Naive thymus-derived CD8-positive, alpha-beta T cell (primary cell): ENCODE data around the gene SLC22A17. TPM values are rescaled to one million over a fixed set of nuclear protein-coding genes. Genes with fewer than 3 reads are reported as not detected.

ENCODE experiments used
- ATAC-seq, 2 donors: fragments of 150-1000 bp; cut with Tn5 transposase in 1 of 2; sonication (Bioruptor Pico), chemical (Tn5 transposase) in 1 of 2; 1 replicate in 1 of 2; 2 replicates in 1 of 2; pipeline ENCODE4 v1.10.0; 2021; ENCODE audit warnings: mild to moderate bottlenecking in 2 of 2, moderate library complexity in 2 of 2
- POLR2A ChIA-PET: fragments of 350-600 bp; sonication (Branson Sonifier 250); formaldehyde crosslinking; loops from one replicate; lab custom pipeline; 2021; ENCODE audit warnings: antibody characterized with exemption; lab: Charles Lee
- DNase-seq, 10 donors: peaks; one replicate each; pipeline versions ENCODE4 v3.0.0 to v3.0.0-alpha.2; 2020 to 2022
- H3K27ac Mint-ChIP-seq, 10 donors: one replicate each; pipeline ENCODE4 v1.8.0; 2020 to 2022; ENCODE audit warnings: mild to moderate bottlenecking in 10 of 10, mixed read lengths in 10 of 10, moderate library complexity in 4 of 10, inconsistent platforms in 1 of 10
- H3K27me3 Mint-ChIP-seq, 5 donors: one replicate each; pipeline ENCODE4 v1.8.0; 2021 to 2022; ENCODE audit warnings: mixed read lengths in 5 of 5
- H3K36me3 Mint-ChIP-seq, 3 donors: one replicate each; pipeline ENCODE4 v1.8.0; 2020 to 2022; ENCODE audit warnings: mixed read lengths in 3 of 3, mild to moderate bottlenecking in 2 of 3, inconsistent platforms in 1 of 3
- H3K4me1 Mint-ChIP-seq, 4 donors: one replicate each; pipeline ENCODE4 v1.8.0; 2021 to 2022; ENCODE audit warnings: mixed read lengths in 4 of 4
- H3K4me3 Mint-ChIP-seq, 10 donors: one replicate each; pipeline ENCODE4 v1.8.0; 2020 to 2022; ENCODE audit warnings: mild to moderate bottlenecking in 10 of 10, mixed read lengths in 10 of 10, moderate library complexity in 6 of 10, inconsistent platforms in 1 of 10
- H3K9me3 Mint-ChIP-seq, 9 donors: one replicate each; pipeline ENCODE4 v1.8.0; 2020 to 2022; ENCODE audit warnings: mixed read lengths in 9 of 9, mild to moderate bottlenecking in 3 of 9, inconsistent platforms in 1 of 9, moderate library complexity in 1 of 9
- polyA plus RNA-seq, 3 donors: library from polyadenylated mRNA; unstranded; fragments of 300-500 nt; fragmentation: Illumina TruSeq; gene quantifications; one replicate each; pipeline ENCODE4 v1.2.3, GENCODE V29; 2021
- total RNA-seq, 8 experiments: library from RNA in 2 of 8; stranded (reverse) in 2 of 8; gene quantifications; one replicate each; pipeline ENCODE4 v1.2.3 and lab custom pipeline; 2021 to 2026

Gene SLC22A17
- total and polyA plus RNA-seq, 5 experiments from 2014 or later: 3.9 to 22.6 (median 9.6) TPM

DNA sequence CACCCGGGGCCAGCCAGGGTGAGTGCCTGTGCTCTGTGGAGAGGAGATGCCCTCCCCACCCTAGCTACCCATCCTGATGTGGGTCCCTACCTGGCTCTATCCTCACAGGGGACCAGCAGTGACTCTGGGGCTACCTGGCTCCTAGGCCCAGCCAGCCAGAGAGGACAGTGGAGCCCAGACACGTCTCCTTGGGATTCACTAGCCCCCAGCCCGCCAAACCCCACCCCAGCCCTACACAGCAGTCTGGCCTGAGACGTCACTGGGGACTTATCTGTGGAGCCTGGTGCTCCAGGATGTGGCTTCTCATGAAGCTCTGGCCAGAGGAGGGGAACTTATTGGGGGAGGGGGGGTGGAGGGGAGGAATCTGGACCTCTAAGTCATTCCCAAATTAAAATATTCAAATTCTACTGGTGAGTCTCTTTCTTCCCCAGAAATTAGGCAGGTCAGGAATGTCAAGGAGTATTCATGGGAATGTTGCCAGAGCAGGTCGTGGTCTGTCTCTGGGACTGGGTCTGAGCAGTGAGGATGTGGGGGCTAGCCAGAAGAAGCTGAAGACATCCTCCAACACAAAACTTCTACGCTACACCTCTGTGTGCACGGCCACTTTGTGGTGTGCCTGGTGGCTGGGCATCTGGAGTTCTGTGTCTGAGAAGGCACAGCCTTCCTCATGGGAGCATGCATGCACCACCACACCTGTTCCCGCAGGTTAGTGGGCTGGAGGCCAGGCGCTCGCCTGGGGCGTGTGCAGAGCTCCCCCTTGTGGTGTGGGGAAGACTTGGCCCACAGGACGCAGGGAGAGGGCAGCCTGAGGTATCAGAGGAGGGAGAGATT lies 26.9 kb upstream of the SLC22A17 start:
- H3K27me3 Mint-ChIP-seq: peaks cover 0 to 36% (median 10%) of the 10 kb centered on the region in 5 donors
- DNase-seq (peak; percentile 47 to 84 (median 66)), ATAC-seq (peak; percentile 88 to 100)
- peaks cover 0 to 2% (median 0%) of the 10 kb centered on the region in 4 donors for H3K4me1 Mint-ChIP-seq
- POLR2A ChIA-PET: interaction anchor here (1.3 to 1.8 kb wide), 2 partner anchors 53 to 58 kb away, joined by 4 to 8 read pairs; partner anchors contain the start of gene PABPN1
- H3K9me3 Mint-ChIP-seq: no peaks in the 10 kb centered on the region
- no peak overlapping the region for H3K27ac Mint-ChIP-seq
- no peaks in the 10 kb centered on the region for H3K36me3 Mint-ChIP-seq
- no peak overlapping the region for H3K4me3 Mint-ChIP-seq

DNA sequence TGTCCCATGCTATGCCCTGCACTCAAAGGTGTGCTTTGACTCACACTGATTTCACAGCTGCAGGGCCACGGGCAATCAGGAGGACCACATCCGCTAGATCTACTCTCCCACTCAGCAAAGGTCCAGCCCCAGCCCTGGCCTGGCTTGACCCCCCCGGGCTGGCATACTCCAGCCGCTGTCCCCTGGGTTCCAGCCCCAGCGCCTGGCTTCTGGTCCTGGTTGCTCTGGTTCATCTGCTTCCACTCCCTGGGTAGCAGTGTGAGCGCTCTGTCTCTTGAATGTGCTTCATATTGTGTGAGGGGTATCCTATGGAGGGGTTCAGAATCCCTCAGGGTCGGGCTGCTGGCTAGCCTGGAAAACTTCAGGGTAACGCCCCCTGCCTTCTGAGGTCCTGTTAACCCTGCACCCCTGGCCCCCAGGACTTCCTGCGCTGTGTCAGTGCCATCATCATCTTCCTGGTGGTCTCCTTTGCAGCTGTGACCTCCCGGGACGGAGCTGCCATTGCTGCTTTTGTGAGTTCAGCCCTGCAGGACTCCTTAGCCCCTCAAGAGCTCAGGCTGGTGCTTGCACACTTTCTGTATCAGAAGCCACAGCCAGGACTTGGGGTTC lies 26.0 kb upstream of the SLC22A17 start:
- no peaks in the 10 kb centered on the region for H3K9me3 Mint-ChIP-seq
- H3K27ac Mint-ChIP-seq: peak overlapping the region in 2 of 10 donors; percentile 57 to 66
- H3K27me3 Mint-ChIP-seq: peaks cover 0 to 36% (median 10%) of the 10 kb centered on the region in 5 donors
- no peak overlapping the region for H3K4me3 Mint-ChIP-seq
- ATAC-seq (no peak), DNase-seq (no peak)
- no peaks in the 10 kb centered on the region for H3K36me3 Mint-ChIP-seq
- peaks cover 0 to 2% (median 0%) of the 10 kb centered on the region in 4 donors for H3K4me1 Mint-ChIP-seq
- POLR2A ChIA-PET: no interaction called here

DNA sequence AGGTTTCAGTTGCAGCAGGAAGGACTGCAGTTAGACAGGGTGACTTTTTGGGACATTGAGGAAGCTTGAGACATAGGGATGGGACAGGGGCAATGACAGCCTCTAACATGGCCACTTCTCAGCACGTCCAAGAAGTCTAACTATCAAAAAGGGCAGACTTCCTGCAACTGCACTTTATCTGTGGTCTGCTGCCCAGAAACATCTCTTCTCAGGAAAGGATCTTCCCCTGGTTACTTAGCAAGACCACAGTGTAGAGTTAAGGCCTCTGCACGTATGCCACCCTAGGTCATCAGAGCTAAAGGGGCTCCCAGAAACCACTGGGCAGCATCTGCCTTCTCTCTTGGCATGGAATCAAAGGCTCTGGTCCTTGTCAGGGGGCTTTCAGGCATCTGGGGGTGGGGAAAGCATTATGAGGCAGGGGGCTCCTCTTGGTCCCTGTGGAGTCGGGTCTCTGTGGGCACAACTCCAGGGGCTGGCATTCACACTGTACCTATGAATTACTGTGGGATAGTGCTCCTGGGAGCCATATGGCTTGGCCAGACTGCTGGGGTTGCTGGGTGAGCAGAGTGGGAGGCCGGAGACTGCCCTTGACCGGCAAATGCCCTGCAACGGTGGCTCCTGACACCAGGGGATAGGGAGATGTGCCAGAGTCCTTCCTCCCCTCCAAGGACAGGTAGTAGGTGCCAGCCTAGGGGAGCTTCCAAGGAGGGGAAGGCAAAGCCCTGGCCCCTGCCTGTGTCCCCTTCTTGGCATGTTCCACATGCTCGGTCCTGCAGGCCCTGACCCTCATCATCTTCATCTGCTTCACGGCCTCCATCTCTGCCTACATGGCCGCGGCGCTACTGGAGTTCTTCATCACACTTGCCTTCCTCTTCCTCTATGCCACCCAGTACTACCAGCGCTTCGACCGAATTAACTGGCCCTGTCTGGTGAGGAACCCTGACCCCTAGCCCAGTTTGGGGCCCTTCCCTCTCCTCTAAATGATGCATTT lies 25.2 kb upstream of the SLC22A17 start:
- POLR2A ChIA-PET: no interaction called here
- H3K4me1 Mint-ChIP-seq: peaks cover 0 to 2% (median 0%) of the 10 kb centered on the region in 4 donors
- H3K9me3 Mint-ChIP-seq: no peaks in the 10 kb centered on the region
- H3K4me3 Mint-ChIP-seq: no peak overlapping the region
- DNase-seq: no peak
- H3K36me3 Mint-ChIP-seq: no peaks in the 10 kb centered on the region
- H3K27ac Mint-ChIP-seq: no peak overlapping the region
- no peak for ATAC-seq
- peaks cover 0 to 34% (median 10%) of the 10 kb centered on the region in 5 donors for H3K27me3 Mint-ChIP-seq

- DNase-seq: no peak
- no peaks in the 10 kb centered on the region for H3K36me3 Mint-ChIP-seq
- ATAC-seq: no peak
- H3K27ac Mint-ChIP-seq: no peak overlapping the region
- H3K4me1 Mint-ChIP-seq: peaks cover 0 to 2% (median 0%) of the 10 kb centered on the region in 4 donors
- POLR2A ChIA-PET: no interaction called here
- H3K9me3 Mint-ChIP-seq: no peaks in the 10 kb centered on the region
- H3K27me3 Mint-ChIP-seq: peaks cover 0 to 27% (median 10%) of the 10 kb centered on the region in 5 donors
- H3K4me3 Mint-ChIP-seq: no peak overlapping the region
Measured at GRCh38 chr14:23377198-23377550, 24.5 kb upstream of the SLC22A17 start.

- POLR2A ChIA-PET: no interaction called here
- peaks cover 0 to 2% (median 0%) of the 10 kb centered on the region in 4 donors for H3K4me1 Mint-ChIP-seq
- no peak for DNase-seq
- H3K9me3 Mint-ChIP-seq: no peaks in the 10 kb centered on the region
- no peak within 1 kb of the TSS for H3K4me3 Mint-ChIP-seq
- ATAC-seq: no peak
- no peak within 1 kb of the TSS for H3K27ac Mint-ChIP-seq
- H3K36me3 Mint-ChIP-seq: no peaks in the 10 kb centered on the region
- H3K27me3 Mint-ChIP-seq: peaks cover 0 to 22% (median 4%) of the 10 kb centered on the region in 5 donors
Measured at GRCh38 chr14:23376482-23377197, 24.0 kb upstream of the SLC22A17 start, which contains the start of gene CMTM5. Gene CMTM5, plus strand, starts transcription at chr14:23377046. Its CDS starts 206 bp downstream, at chr14:23377252.

DNA sequence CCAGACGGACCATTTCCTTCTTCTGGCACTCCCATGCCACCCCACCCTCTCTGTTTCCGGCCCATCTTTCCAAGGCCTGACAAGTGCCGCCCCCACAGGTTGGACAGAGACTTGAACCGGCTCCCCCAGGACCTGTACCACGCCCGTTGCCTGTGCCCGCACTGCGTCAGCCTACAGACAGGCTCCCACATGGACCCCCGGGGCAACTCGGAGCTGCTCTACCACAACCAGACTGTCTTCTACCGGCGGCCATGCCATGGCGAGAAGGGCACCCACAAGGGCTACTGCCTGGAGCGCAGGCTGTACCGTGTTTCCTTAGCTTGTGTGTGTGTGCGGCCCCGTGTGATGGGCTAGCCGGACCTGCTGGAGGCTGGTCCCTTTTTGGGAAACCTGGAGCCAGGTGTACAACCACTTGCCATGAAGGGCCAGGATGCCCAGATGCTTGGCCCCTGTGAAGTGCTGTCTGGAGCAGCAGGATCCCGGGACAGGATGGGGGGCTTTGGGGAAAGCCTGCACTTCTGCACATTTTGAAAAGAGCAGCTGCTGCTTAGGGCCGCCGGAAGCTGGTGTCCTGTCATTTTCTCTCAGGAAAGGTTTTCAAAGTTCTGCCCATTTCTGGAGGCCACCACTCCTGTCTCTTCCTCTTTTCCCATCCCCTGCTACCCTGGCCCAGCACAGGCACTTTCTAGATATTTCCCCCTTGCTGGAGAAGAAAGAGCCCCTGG lies 23.0 kb upstream of the SLC22A17 start:
- ATAC-seq (no peak), DNase-seq (no peak)
- H3K4me1 Mint-ChIP-seq: peaks cover 0 to 2% (median 0%) of the 10 kb centered on the region in 4 donors
- H3K36me3 Mint-ChIP-seq: no peaks in the 10 kb centered on the region
- POLR2A ChIA-PET: no interaction called here
- H3K27me3 Mint-ChIP-seq: peaks cover 0 to 20% (median 4%) of the 10 kb centered on the region in 5 donors
- no peak overlapping the region for H3K4me3 Mint-ChIP-seq
- H3K27ac Mint-ChIP-seq: no peak overlapping the region
- H3K9me3 Mint-ChIP-seq: no peaks in the 10 kb centered on the region

DNA sequence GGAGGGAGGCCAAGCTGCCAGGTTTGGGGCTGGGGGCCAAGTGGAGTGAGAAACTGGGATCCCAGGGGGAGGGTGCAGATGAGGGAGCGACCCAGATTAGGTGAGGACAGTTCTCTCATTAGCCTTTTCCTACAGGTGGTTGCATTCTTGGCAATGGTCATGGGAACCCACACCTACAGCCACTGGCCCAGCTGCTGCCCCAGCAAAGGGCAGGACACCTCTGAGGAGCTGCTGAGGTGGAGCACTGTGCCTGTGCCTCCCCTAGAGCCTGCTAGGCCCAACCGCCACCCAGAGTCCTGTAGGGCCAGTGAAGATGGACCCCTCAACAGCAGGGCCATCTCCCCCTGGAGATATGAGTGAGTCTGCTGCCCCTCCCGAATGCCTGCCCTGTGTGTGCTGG lies 20.4 kb upstream of the SLC22A17 start:
- DNase-seq (no peak), ATAC-seq (no peak)
- Mint-ChIP-seq H3K4me3 (no peak overlapping the region), H3K27ac (no peak overlapping the region), H3K9me3 (no peaks in the 10 kb centered on the region), H3K27me3 (peaks cover 1 to 18% (median 7%) of the 10 kb centered on the region in 5 donors), H3K4me1 (peaks cover 0 to 2% (median 0%) of the 10 kb centered on the region in 4 donors), H3K36me3 (no peaks in the 10 kb centered on the region)
- POLR2A ChIA-PET: no interaction called here

GRCh38 chr14:23372509-23372908 lies 19.8 kb upstream of the SLC22A17 start, which contains the start of gene IL25:
Gene IL25, plus strand, starts transcription at chr14:23372809.
- DNase-seq: no peak
- POLR2A ChIA-PET: no interaction called here
- no peak within 1 kb of the TSS for H3K27ac Mint-ChIP-seq
- no peak for ATAC-seq
- no peaks in the 10 kb centered on the region for H3K9me3 Mint-ChIP-seq
- no peaks in the 10 kb centered on the region for H3K36me3 Mint-ChIP-seq
- peaks cover 0 to 2% (median 0%) of the 10 kb centered on the region in 4 donors for H3K4me1 Mint-ChIP-seq
- peaks cover 1 to 18% (median 10%) of the 10 kb centered on the region in 5 donors for H3K27me3 Mint-ChIP-seq
- H3K4me3 Mint-ChIP-seq: no peak within 1 kb of the TSS

DNA sequence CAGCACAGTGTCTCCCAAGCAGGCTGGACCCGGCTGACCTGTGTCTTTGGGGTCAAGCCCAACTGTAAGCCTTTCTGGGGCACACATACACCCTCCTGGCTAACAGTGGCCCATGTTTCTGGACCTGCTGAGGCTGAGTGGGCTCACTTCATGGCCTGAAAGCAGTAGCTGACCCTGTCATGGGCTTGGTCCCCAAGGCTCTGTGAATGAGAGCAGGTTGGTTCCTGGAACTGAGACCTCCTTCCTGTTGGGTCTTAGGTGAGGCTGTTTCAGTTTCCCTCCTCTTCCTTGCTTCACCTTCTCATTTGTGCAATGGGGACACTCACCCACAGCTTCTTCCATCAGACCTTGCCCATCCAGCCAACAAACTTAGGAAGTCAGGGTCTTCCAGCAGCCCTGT lies 19.2 kb upstream of the SLC22A17 start:
- DNase-seq (no peak), ATAC-seq (no peak)
- H3K27ac Mint-ChIP-seq: no peak overlapping the region
- no peaks in the 10 kb centered on the region for H3K4me1 Mint-ChIP-seq
- H3K27me3 Mint-ChIP-seq: peaks cover 5 to 19% (median 16%) of the 10 kb centered on the region in 5 donors
- H3K4me3 Mint-ChIP-seq: no peak overlapping the region
- no peaks in the 10 kb centered on the region for H3K9me3 Mint-ChIP-seq
- no peaks in the 10 kb centered on the region for H3K36me3 Mint-ChIP-seq
- POLR2A ChIA-PET: no interaction called here

GRCh38 chr14:23370221-23370620 lies 17.5 kb upstream of the SLC22A17 start:
- POLR2A ChIA-PET: no interaction called here

DNA sequence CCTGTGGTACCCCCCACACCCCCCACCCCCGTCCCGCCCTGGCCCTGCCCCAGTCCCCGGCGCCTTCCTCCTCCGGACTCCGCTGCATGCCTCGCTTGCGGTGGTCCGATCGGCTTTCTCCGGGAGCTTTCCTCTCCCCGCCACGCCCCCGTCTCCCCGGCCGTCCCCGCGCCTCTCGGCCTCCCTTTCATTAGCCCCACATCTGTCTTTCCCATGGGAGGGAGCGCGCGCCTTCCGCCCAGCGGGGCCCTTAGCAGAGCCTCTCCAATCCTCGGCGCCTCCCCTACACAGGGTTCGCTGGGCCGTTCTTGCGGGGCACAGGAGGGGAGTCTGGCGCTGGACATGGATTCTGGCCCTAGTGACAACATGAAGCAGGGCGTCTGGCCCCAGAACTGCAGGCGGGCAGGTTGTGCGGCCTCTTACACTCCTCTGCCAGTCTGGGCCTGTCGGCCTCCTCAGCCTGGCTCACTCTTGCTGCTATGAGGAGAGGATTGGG lies 13.8 kb upstream of the SLC22A17 start:
- peak overlapping the region in 1 of 10 donors; percentile 39 for H3K4me3 Mint-ChIP-seq
- peaks cover 0 to 8% (median 2%) of the 10 kb centered on the region in 4 donors for H3K4me1 Mint-ChIP-seq
- H3K27me3 Mint-ChIP-seq: peaks cover 13 to 42% (median 29%) of the 10 kb centered on the region in 5 donors
- no peaks in the 10 kb centered on the region for H3K36me3 Mint-ChIP-seq
- no peaks in the 10 kb centered on the region for H3K9me3 Mint-ChIP-seq
- DNase-seq (no peak), ATAC-seq (no peak)
- H3K27ac Mint-ChIP-seq: no peak overlapping the region
- POLR2A ChIA-PET: no interaction called here

More at GRCh38 chr14:23370221-23370620, 17.5 kb upstream of the SLC22A17 start:
- Mint-ChIP-seq H3K27ac (no peak overlapping the region), H3K4me1 (peaks cover 0 to 1% (median 0%) of the 10 kb centered on the region in 4 donors), H3K27me3 (peaks cover 9 to 26% (median 19%) of the 10 kb centered on the region in 5 donors), H3K36me3 (no peaks in the 10 kb centered on the region), H3K4me3 (no peak overlapping the region), H3K9me3 (no peaks in the 10 kb centered on the region)
- DNase-seq (no peak), ATAC-seq (no peak)
